ENCODE measurements around the gene KCNA2.
A peak's percentile ranks its signal among the peaks of the same experiment; 100 is the strongest.

KCNA2 gene

DNA sequence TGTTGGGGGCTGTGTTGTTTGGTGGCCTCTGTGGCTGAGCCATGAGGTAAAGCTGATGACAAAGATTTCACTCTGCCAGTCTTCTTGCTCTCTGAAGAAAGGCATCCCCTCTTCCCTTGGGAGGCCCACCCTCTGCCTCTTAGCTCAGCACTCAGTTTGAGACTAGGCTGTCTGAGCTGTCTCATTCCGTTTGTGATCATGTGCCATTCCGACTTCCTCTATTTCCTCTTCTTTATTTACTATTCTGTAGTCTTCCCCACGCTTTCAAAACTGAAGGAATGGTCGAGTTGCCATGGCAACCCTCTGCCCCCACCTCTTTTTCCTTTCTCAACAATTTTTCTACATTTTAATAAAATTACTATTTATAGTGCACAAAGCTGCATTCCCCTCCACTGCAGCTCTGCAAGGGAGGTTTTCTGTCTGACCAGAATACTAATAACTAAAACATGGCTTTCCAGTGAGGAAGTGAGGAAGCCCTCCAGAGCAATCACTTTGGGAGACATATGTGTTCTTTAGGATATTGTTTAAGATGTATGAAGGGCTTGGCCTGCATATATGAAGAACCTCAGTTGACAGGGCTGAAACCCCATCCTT lies 37.8 kb upstream of the KCNA2 start:
- TF ChIP-seq, protein P1, sequence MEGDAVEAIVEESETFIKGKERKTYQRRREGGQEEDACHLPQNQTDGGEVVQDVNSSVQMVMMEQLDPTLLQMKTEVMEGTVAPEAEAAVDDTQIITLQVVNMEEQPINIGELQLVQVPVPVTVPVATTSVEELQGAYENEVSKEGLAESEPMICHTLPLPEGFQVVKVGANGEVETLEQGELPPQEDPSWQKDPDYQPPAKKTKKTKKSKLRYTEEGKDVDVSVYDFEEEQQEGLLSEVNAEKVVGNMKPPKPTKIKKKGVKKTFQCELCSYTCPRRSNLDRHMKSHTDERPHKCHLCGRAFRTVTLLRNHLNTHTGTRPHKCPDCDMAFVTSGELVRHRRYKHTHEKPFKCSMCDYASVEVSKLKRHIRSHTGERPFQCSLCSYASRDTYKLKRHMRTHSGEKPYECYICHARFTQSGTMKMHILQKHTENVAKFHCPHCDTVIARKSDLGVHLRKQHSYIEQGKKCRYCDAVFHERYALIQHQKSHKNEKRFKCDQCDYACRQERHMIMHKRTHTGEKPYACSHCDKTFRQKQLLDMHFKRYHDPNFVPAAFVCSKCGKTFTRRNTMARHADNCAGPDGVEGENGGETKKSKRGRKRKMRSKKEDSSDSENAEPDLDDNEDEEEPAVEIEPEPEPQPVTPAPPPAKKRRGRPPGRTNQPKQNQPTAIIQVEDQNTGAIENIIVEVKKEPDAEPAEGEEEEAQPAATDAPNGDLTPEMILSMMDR (IDR thresholded peaks at IDR 0.05; ENCODE audit: borderline replicate concordance, insufficient read depth, low read depth, low read length), result no peak
- H3K4me3 ChIP-seq (ENCODE audit: low read depth, low read length), result no peak overlapping the region

DNA sequence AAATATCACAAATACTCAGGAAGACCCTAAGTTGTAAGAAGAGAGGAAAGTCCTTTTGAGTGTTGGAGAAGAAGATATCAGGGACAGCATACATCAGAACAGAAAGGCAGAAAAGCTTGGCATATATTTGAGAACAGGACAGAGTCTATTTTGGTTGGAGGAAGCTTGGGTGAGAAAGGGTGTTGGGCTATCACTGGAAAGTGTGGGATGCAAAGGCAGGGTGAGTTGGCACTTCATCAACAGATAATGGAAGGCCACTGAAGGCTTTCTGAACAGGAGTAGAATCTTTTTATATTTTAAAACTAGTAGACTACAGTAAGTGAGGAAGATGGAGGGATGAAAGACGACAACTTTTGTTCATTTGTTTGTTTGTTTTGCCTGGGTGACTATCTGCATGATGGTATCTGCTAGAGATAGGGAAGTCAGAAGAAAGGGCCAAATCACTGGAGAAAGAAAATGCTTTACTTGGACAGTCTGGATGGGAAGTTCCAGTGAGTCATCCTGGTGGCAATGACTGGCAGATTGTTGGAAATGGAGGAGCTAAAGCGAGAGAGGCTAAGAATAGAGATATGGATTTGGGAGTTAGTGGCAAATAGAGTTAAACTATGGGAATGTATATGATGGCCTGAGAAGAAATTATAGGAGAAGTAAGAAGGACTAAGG lies 33.7 kb upstream of the KCNA2 start:
- TF ChIP-seq, protein P1 (IDR thresholded peaks at IDR 0.05; ENCODE audit: borderline replicate concordance, insufficient read depth, low read depth, low read length), result no peak
- no peak overlapping the region for H3K4me3 ChIP-seq (ENCODE audit: low read depth, low read length)

DNA sequence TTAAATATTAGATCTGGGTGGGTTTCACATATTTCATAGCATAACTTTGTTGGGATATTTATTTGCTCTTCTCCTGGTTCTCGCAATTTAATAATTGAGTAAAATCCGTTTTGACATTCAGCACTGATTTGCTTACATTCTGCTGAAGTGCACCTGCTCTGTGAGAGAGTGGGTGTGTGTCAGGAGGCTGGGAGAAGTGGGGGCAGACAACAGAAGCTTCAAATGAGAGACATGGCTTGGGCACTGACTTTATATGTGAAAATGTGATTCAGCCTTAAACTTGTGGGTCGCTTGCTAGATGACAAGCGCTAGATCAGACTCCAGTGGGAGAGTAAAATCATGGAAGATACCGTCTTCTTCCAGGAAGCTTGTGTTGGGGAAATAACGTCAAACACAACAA lies 32.4 kb upstream of the KCNA2 start:
- TF ChIP-seq, protein P1 (IDR thresholded peaks at IDR 0.05; ENCODE audit: borderline replicate concordance, insufficient read depth, low read depth, low read length), result no peak
- H3K4me3 ChIP-seq (ENCODE audit: low read depth, low read length), result no peak overlapping the region

DNA sequence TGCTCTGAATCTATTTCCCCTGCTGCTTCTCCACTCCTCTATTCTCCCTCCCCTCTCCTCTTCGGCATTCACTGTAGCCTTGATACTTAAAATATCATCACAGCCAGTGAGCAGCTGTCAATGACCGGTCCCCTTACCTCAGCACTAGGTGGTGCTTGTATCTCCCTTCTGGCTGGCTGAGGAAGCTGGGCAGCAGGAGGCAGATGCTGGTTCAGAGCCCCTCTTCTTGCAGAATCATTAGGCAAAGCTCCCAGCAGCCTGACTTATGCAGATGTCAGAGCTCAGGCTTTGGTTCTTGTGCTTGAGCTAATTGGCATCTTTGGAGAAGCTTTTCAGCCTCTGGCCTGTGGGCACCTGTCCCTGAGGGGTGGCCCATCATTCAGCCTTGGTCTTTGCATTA lies 31.9 kb upstream of the KCNA2 start:
- TF ChIP-seq, protein P1 (IDR thresholded peaks at IDR 0.05; ENCODE audit: borderline replicate concordance, insufficient read depth, low read depth, low read length), result 0 out of 2 replicates have a peak, but pooled peaks have one; percentile 4
- no peak overlapping the region for H3K4me3 ChIP-seq (ENCODE audit: low read depth, low read length)

DNA sequence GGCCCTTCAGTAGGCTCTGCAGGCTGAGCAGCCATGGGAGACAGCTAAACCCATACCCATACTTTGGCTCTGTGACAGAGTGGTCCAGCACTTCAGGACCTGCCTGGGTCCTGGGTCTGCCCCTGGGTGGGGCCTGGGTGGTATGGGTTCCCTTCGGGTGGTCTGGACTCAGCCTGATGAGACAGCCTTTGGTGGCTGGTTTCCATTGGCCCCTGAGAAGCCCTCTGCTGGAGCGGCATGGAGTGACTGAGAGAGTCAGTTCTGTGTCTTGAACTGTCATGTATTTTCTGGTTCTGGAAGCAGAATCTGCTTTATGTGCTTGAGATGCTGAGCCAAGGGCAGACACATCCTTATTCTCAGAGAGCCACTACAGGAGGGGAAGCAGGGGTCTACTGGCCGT lies 31.3 kb upstream of the KCNA2 start:
- TF ChIP-seq, protein P1 (IDR thresholded peaks at IDR 0.05; ENCODE audit: borderline replicate concordance, insufficient read depth, low read depth, low read length), result no peak
- no peak overlapping the region for H3K4me3 ChIP-seq (ENCODE audit: low read depth, low read length)

DNA sequence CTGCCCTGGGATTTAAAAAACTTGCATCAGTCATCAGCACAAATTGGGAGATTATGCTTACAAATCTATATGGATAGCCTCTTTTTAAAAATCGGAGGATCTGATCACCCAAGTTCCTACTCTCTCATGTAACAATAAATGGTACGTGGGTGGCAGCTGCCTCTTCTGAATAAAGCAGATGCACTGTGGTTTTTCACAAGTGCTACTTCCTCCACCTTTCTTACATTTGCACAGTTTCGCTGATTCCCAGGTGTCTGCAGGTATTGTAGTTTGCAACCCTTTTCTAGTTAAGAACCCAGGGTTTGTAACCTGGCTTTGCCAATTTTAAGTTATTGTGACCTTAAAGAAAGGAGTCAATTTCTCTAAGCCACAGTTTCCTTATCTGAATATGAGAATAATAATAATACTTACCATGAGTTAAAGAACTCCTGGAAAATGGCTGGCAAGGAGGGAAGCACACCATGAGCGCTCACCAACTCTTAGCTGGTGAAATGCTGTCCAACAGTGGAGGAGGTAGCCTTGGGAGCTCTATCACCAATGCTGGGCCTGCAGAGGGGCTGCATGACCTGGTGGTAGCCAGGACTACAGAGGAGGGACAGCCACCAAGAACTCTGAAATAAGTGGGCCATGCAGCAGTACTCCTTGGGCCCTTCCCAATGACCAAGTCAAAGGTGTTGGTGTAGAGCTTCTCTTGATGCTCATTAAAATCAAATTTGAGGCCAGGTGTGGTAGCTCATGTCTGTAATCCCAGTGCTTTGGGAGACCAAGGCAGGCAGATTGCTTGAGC lies 30.2 kb upstream of the KCNA2 start:
- TF ChIP-seq, protein P1 (IDR thresholded peaks at IDR 0.05; ENCODE audit: borderline replicate concordance, insufficient read depth, low read depth, low read length), result no peak
- no peak overlapping the region for H3K4me3 ChIP-seq (ENCODE audit: low read depth, low read length)
